Adipocyte (in vitro differentiated cells): Measurements from ENCODE around the gene CHP1.
"Not testable (repeated sequence)": the region's sequence is repeated elsewhere in the genome, so short reads cannot be mapped to it uniquely, and the experiment has no call there.

Experiments used
- DNase-seq: peaks from one replicate; pipeline ENCODE4 v3.0.0-alpha.2; 2015; ENCODE audit warnings: low read depth
- H3K27me3 ChIP-seq: replicated peaks from 2 replicates; pipeline ENCODE4 v1.7.0; 2013; ENCODE audit warnings: mild to moderate bottlenecking, low read length, moderate library complexity; ENCODE audit not compliant: control insufficient read depth, insufficient read depth
- H3K36me3 ChIP-seq: 2 replicates; pipeline ENCODE4 v1.7.0; 2013; ENCODE audit warnings: low read length, mild to moderate bottlenecking, moderate library complexity; ENCODE audit not compliant: control insufficient read depth, insufficient read depth, severe bottlenecking
- H3K4me1 ChIP-seq: 2 replicates; pipeline ENCODE4 v1.7.0; 2013; ENCODE audit warnings: mild to moderate bottlenecking, low read length, moderate library complexity; ENCODE audit not compliant: control insufficient read depth, insufficient read depth
- H3K4me3 ChIP-seq: 2 replicates; pipeline ENCODE4 v1.7.0; 2013; ENCODE audit warnings: mild to moderate bottlenecking, low read length, moderate library complexity
- H3K9ac ChIP-seq: 2 replicates; pipeline ENCODE4 v1.7.0; 2013; ENCODE audit warnings: mild to moderate bottlenecking, low read length, moderate library complexity
- H3K9me3 ChIP-seq: 2 replicates; pipeline ENCODE4 v1.7.0; 2013; ENCODE audit warnings: mild to moderate bottlenecking, low read length, moderate library complexity; ENCODE audit not compliant: control insufficient read depth

CHP1 gene

DNA sequence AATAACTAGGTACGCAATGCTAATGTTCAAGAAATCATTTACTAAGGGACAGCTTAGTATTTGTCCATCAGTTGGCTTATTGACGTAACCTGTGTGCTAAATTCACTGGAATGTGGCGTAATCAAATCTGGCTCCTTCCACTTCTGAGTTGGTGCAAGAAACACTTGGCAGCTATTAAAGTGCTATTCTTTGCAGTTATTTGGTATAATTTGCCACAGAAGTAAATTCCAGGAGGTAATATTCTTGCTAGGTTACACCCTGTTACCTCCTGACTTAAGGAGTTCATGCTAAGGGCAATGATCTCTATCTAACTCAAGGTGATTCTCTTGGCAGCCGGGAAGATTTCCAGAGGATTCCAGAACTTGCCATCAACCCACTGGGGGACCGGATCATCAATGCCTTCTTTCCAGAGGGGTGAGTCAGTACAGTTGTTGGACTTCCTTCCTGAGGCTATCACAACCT lies 25.5 kb downstream of the CHP1 start:
- DNase-seq, result no peak
- Histone ChIP-seq H3K36me3 (peaks cover 42% of the 10 kb centered on the region), H3K4me3 (no peak overlapping the region), H3K9me3 (no peaks in the 10 kb centered on the region), H3K4me1 (peaks cover 61% of the 10 kb centered on the region), H3K9ac (peak overlapping the region; percentile 39), H3K27me3 (no peaks in the 10 kb centered on the region)

DNA sequence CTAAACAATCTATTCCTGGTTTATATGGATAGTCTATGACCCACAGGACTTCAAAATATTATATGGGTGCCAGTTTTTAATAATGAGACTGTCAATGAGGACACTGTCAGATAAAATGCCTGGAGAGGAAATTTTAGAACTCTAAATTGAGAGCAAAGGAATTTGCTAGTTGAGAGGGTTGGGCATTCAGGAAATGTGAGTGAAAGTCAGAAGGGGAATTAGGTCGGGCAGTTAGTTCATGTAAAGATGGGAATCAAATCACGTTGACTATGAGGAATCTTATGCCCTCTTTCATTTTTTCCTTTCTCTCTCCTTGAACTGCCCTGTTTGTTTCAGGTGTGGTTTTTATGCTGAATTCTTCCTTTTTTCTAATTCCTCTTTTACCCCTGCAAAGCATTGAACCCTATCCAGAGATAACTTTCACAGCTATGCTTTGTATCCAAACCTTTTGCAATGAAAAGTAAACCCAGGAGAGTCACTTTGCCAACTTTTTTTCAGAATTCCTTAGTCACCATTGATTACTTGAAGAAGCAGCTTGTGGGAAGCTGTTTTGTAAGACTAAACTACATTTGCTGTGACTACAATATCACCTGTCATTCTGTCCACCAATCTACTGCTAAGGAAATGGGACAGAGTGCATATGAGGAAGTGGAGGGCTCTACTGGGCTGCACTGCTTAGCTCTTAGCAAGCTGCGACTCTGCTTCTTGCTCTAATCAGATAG lies 27.8 kb downstream of the CHP1 start:
- H3K9me3 ChIP-seq, result no peaks in the 10 kb centered on the region
- peaks cover 52% of the 10 kb centered on the region for H3K36me3 ChIP-seq
- peak overlapping the region; percentile 13 for H3K4me3 ChIP-seq
- peaks cover 69% of the 10 kb centered on the region for H3K4me1 ChIP-seq
- peak; percentile 31 for DNase-seq
- no peaks in the 10 kb centered on the region for H3K27me3 ChIP-seq
- H3K9ac ChIP-seq, result peak overlapping the region; percentile 76

DNA sequence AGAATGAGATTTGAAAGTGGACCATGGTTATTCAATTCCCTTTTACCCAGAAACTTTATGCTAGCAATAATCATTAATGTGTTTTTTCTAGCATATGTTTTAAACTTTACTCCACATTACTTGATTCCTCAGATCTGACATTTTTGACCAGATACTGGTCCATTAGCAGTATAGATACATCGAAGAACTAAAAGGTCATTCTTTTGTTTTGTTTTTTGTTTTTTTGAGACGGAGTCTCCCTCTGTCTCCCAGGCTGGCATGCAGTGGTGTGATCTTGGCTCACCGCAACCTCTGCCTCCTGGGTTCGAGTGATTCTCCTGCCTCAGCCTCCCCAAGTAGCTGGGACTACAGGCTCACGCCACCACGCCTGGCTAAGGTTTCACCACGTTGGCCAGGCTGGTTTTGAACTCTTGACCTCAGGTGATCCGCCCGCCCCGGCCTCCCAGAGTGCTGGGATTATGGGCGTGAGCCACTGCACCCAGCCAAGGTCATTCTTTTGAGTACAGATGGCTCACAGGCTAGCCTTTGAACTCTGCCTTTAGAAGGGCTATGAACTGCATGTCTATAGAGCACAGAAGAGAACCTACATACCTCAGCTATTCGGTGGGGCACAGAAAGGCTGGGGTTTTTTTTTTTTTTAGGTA lies 28.6 kb downstream of the CHP1 start:
- no peak for DNase-seq
- H3K36me3 ChIP-seq, result peaks cover 52% of the 10 kb centered on the region

DNA sequence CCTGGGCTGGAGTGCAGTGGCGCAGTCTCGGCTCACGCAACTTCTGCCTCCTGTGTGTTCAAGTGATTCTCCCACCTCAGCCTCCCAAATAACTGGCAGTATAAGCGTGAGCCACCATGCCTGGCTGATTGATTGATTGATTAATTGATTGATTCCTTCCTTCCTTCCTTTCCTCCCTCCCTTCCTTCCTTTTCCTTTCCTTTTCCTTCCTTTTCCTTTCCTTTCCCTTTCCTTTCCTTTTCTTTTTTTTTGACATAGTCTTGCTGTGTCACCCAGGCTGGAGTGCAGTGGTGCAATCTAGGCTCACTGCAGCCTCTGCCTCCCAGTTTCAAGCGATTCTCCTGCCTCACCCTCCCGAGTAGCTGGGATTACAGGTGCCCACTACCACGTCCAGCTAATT lies 29.9 kb downstream of the CHP1 start:
- H3K4me3 ChIP-seq, H3K9me3 ChIP-seq, H3K27me3 ChIP-seq, H3K9ac ChIP-seq, DNase-seq: not testable (repeated sequence)
- Histone ChIP-seq H3K4me1 (peaks cover 65% of the 10 kb centered on the region), H3K36me3 (peaks cover 52% of the 10 kb centered on the region)

More for the DNA sequence above, 28.6 kb downstream of the CHP1 start:
- peak overlapping the region; percentile 76 for H3K9ac ChIP-seq
- H3K27me3 ChIP-seq, result no peaks in the 10 kb centered on the region
- no peak overlapping the region for H3K4me3 ChIP-seq
- peaks cover 70% of the 10 kb centered on the region for H3K4me1 ChIP-seq
- no peaks in the 10 kb centered on the region for H3K9me3 ChIP-seq

DNA sequence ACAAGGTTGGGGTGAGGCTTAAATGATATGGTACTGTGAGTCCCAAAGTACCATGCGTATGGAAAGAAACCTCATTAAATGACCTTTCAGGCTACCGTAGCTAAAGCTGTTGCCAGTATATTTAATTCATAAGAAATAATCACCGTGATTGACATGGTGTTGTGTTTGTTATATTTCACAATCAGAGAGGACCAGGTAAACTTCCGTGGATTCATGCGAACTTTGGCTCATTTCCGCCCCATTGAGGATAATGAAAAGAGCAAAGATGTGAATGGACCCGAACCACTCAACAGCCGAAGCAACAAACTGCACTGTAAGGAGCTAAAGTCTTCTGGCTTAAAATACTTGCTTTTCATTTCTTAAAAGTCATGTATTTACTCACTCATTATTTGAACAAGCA lies 31.5 kb downstream of the CHP1 start:
- H3K9me3 ChIP-seq, result no peaks in the 10 kb centered on the region
- H3K27me3 ChIP-seq, result no peaks in the 10 kb centered on the region
- H3K4me3 ChIP-seq, result no peak overlapping the region
- no peak overlapping the region for H3K9ac ChIP-seq
- peaks cover 49% of the 10 kb centered on the region for H3K4me1 ChIP-seq
- peaks cover 64% of the 10 kb centered on the region for H3K36me3 ChIP-seq
- no peak for DNase-seq

DNA sequence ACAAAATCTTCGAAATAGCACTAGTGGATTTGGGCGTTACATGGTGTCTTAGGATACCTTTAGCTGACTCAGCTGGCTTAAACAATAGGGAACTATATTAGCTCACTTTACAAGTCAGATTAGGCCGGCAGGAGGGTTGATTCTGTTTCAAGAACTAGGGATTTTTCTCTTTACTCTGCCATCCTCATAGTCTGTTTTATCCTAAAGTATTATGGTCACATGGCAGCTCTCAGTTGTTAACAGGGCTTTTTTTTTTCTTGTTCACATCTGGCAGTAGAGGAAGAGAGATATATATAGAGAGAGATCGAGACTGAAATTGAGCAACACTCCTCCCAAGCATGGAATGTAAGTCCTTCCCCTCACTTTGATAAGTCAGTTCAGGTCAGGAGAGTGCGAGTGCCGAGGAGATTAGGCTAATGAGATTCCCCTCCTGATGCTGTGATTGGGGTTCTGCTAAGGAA lies 32.9 kb downstream of the CHP1 start:
- DNase-seq, result peak; percentile 55
- Histone ChIP-seq H3K4me3 (no peak overlapping the region), H3K36me3 (peaks cover 66% of the 10 kb centered on the region)

DNA sequence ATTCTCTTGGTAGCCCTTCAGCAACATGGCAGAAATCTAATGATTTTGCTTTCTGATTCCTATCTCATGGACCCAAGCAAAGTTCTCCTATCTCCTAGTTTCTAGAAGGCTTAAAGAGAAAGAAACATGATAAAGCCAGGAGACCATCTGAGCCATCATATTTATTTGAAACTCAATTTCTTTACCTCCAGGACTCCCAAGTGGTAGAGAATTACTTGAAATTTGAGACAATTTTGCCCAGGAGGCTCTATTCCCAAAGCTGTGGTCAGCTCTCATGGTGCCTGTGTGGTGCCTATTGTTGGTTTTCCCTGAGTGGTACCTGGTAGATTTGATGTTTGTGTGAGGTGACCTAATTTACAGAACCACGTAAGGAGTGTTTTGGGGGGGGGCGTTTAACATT lies 38.8 kb downstream of the CHP1 start:
- H3K27me3 ChIP-seq, result no peaks in the 10 kb centered on the region
- H3K4me3 ChIP-seq, result no peak overlapping the region
- no peaks in the 10 kb centered on the region for H3K9me3 ChIP-seq
- no peak for DNase-seq
- no peaks in the 10 kb centered on the region for H3K4me1 ChIP-seq
- H3K9ac ChIP-seq, result no peak overlapping the region
- H3K36me3 ChIP-seq, result peaks cover 81% of the 10 kb centered on the region

More for the DNA sequence above, 32.9 kb downstream of the CHP1 start:
- H3K9me3 ChIP-seq, result no peaks in the 10 kb centered on the region
- H3K27me3 ChIP-seq, result no peaks in the 10 kb centered on the region
- peaks cover 35% of the 10 kb centered on the region for H3K4me1 ChIP-seq
- no peak overlapping the region for H3K9ac ChIP-seq

DNA sequence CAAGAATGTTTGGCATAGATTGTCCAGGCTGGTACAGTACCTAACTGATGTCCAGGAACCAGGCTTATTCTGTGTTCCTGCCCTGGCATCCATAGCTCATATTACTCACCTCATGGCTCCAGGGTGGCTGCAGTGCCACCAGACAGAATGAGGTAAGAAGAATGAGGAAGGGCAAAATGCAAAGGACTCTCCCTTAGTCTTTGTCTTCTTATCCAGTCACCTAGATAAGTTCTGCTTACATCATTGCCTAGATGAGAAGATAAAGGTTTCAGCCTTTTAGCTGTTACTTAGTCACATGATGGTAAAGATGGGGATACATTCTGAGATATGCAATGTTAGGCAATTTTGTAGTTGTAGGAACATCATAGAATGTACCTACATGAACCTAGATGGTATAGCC lies 45.8 kb downstream of the CHP1 start:
- peaks cover 9% of the 10 kb centered on the region for H3K4me1 ChIP-seq
- DNase-seq, result no peak
- H3K27me3 ChIP-seq, result no peaks in the 10 kb centered on the region
- no peak overlapping the region for H3K9ac ChIP-seq
- peaks cover 78% of the 10 kb centered on the region for H3K36me3 ChIP-seq
- H3K9me3 ChIP-seq, result no peaks in the 10 kb centered on the region
- H3K4me3 ChIP-seq, result no peak overlapping the region

DNA sequence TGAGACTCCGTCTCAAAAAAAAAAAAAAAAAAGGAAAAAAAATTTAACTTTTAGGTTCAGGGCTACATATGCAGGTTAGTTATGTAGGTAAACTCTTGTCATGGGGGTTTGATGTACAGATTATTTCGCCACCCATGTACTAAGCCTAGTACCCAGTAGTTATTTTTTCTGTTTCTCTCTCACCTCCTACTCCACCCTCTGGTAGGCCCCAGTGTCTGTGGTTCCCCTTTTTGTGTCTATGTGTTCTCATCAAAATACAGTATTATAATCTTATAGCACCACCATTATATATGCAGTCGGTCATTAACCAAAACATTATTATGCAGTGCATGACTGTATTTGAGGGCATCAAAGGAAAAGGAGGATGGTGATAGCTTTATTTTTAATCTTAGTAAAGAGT lies 47.3 kb downstream of the CHP1 start:
- no peak overlapping the region for H3K9ac ChIP-seq
- no peak for DNase-seq

DNA sequence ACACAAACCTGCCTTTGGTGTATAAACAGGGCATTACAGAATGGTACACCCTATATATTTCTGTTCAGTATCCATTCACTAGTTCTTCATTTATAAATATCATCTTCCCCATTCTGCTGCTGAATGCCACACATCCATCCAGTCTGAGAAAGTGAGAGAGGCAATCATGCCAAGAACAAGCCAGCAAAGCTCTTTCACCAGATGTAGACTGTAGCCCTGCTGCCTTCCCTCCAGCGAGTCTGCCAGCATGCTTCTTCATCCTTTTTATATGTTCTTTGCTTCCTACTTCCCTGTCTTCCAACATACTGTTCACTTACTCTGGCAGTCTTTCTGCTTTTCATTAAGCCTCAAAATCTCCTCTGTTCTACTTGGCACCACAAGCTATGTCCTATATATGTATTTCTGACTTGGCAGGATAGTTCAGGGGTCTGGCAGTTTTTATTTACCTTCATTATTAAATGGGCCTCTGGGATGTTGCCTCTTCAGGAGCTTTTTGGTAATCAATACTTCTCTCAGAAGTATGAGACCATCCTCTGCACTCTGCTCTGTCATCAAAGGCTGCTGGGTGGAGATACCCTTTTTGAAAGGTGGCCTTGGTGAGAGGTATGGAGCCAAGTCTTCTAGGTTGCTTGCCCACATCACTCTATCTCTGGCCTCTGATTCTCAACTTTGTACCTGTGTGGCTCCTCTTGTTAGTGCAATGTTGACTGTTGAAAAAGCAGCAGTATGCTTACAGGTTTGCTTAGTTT lies 48.6 kb downstream of the CHP1 start:
- Histone ChIP-seq H3K36me3 (peaks cover 59% of the 10 kb centered on the region), H3K4me3 (no peak overlapping the region), H3K9me3 (no peaks in the 10 kb centered on the region), H3K27me3 (no peaks in the 10 kb centered on the region), H3K4me1 (peaks cover 17% of the 10 kb centered on the region), H3K9ac (no peak overlapping the region)
- no peak for DNase-seq

More for the DNA sequence above, 47.3 kb downstream of the CHP1 start:
- H3K9me3 ChIP-seq, result no peaks in the 10 kb centered on the region
- H3K4me3 ChIP-seq, result no peak overlapping the region
- no peaks in the 10 kb centered on the region for H3K27me3 ChIP-seq
- peaks cover 72% of the 10 kb centered on the region for H3K36me3 ChIP-seq
- peaks cover 16% of the 10 kb centered on the region for H3K4me1 ChIP-seq

DNA sequence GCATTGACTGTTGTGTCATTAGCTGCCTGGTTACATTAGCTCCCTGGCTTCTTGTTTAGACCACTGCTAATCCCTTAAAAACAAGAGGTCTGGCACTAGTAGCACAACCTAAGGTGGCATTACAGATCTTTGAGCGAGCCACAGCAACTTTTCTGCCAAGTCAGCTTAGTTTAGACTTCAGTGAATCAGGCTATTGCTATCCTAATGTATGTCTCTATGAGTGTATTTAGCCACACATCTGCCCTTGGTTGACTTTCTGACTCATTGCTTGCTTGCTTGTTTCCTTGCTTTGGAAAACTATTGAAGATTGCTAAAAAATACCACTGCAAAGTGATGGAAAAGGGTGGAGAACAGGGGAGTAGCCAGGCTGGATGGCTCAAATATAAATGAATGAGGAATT lies 50.2 kb downstream of the CHP1 start:
- H3K27me3 ChIP-seq, result no peaks in the 10 kb centered on the region
- no peak overlapping the region for H3K9ac ChIP-seq
- no peaks in the 10 kb centered on the region for H3K9me3 ChIP-seq
- DNase-seq, result peak; percentile 80
- H3K4me1 ChIP-seq, result peaks cover 27% of the 10 kb centered on the region
- H3K36me3 ChIP-seq, result peaks cover 56% of the 10 kb centered on the region
- no peak overlapping the region for H3K4me3 ChIP-seq
